DMS 273 (cell line): ENCODE measurements around the gene SEPTIN6.

Experiments
- DNase-seq: peaks from one replicate; lab custom pipeline; 2025; ENCODE audit not compliant: unreplicated experiment; lab: John Stamatoyannopoulos, UW

Gene SEPTIN6

GRCh38 chrX:119655125-119655524, 37.8 kb downstream of the SEPTIN6 start:
- no peak for DNase-seq

GRCh38 chrX:119654112-119654531, 38.8 kb downstream of the SEPTIN6 start:
- peak; percentile 14 for DNase-seq

- no peak for DNase-seq
These were observed 44.6 kb downstream of the SEPTIN6 start for GRCh38 chrX:119648421-119648775.

- DNase-seq = no peak
These were observed 45.2 kb downstream of the SEPTIN6 start for GRCh38 chrX:119647552-119648420.

GRCh38 chrX:119647089-119647488, 45.9 kb downstream of the SEPTIN6 start:
- DNase-seq = no peak

GRCh38 chrX:119646515-119646914, 46.5 kb downstream of the SEPTIN6 start:
- DNase-seq = no peak

- no peak for DNase-seq
These were observed 49.3 kb downstream of the SEPTIN6 start for GRCh38 chrX:119643696-119644095.
